Mammary epithelial cell (primary cell): ENCODE results near the gene TTLL8.

ENCODE experiments used
- CTCF ChIP-seq, 2 donors: IDR thresholded peaks in 1 of 2; conservative IDR thresholded peaks in 1 of 2; 2 replicates each; pipeline ENCODE4 v1.5.1; 2011 to 2012; ENCODE audit warnings: inconsistent platforms in 2 of 2, low read length in 2 of 2, mild to moderate bottlenecking in 2 of 2, control low read depth in 1 of 2, low read depth in 1 of 2; ENCODE audit not compliant: insufficient read depth in 1 of 2; ENCODE audit errors: extremely low read depth in 1 of 2
- EZH2 ChIP-seq: IDR thresholded peaks from 2 replicates; pipeline ENCODE4 v1.6.1; 2012; ENCODE audit warnings: low read length, inconsistent platforms, borderline replicate concordance

- TF ChIP-seq CTCF (conservative IDR thresholded peaks at IDR 0.05 in 1 of 2, IDR thresholded peaks at IDR 0.05 in 1 of 2; ENCODE audit: extremely low read depth in 1 of 2, insufficient read depth in 1 of 2, low read depth in 1 of 2, low read length in 2 of 2), result no peak
- no peak for TF ChIP-seq EZH2
These were observed 25.5 kb upstream of the TTLL8 start for GRCh38 chr22:50083462-50084079.
